DMS153 (cell line): Measurements from ENCODE around the gene COPS9.

Experiments used
- DNase-seq: peaks from one replicate; lab custom pipeline; 2025; lab: John Stamatoyannopoulos, UW

COPS9 gene

DNA sequence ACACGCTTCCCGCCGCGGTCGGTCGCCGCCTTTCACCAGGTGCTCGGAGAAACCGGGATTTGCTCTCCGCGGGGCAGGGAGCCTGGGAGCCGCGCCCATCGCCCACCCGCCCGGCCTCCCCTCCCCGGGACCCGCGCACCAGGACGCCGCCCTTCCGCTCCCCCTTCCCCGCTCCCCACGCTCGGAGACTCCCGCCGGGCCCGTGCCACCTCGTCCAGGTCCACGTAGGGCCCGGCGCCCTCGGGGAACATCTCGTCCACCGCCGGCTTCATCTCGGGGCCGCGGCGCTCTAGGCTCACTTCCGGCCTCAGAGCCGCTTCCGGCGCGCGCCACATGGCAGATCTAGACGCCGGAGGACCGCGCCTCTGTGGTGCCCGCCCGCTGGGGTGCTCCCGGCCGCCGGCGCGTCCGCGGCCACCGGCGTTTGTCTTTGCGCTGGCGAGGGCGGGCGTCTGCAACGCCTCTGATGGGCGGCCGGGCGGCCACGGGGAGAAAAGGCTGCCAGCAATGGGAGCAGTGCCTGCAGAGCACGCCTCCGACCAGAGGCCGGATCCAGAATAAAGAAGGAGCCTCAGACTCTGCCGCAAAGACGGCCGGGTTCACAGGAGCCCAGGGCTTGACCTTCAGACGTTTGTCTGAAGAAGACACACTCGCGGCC is at the start of gene COPS9:
COPS9 (minus strand) TSS at position 293 of the 658 bp plus-strand sequence; CDS start at position 272, 21 bp downstream.
- DNase-seq: peak; percentile 61

DNA sequence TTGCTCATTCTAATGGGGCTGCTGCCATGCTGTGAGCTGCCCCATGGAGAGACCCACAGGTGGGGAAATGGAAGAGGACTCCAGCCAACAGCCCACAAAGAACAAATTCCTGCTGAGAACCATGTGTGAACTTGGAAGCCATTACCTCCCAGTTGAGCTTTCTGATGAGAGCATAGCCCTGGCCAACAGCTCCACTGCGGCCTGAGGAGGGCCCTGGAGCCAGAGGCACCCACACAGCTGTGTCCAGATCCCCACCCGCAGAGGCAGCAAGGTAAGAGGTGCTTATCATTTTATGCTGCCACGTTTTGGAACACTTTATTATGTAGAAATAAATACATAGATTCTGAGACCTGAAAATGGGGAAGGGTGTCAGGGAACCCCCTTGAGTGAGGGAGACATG is 48.6 kb upstream of the COPS9 start:
- no peak for DNase-seq

DNA sequence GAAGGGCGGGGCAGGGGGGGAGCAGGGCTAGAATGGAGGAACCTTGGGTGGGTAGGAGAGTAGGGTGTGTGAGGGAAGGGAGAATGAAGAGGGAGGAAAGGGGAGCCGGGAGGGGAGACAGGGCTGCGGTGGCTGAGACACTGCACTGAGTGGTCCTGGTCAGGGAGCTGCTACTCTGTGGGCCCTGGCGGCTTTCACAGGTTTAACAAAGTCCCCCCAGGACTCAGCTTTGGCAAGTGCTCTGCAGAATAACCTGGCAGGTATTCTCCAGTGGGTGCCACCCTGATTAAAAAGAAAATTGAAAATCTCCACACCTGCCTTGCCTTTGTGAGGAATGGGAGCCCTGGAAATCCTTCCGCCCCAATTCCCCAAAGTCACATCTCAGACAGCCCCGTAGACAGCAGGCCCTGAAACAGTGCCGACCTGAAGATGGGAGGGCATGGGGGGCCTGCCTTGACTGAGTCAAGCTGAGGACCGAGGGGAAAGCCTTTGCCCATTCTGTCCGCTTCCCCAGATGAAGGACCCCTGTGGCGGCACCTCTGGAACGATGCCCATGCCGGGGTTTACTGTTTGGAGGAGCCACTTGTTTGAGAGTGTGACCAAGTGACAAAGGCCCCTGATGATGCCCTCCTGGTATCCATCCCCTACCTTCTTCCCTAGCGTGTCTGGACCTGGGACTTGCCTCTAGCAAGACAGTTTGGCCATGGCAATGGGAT is 47.9 kb upstream of the COPS9 start:
- DNase-seq: no peak

DNA sequence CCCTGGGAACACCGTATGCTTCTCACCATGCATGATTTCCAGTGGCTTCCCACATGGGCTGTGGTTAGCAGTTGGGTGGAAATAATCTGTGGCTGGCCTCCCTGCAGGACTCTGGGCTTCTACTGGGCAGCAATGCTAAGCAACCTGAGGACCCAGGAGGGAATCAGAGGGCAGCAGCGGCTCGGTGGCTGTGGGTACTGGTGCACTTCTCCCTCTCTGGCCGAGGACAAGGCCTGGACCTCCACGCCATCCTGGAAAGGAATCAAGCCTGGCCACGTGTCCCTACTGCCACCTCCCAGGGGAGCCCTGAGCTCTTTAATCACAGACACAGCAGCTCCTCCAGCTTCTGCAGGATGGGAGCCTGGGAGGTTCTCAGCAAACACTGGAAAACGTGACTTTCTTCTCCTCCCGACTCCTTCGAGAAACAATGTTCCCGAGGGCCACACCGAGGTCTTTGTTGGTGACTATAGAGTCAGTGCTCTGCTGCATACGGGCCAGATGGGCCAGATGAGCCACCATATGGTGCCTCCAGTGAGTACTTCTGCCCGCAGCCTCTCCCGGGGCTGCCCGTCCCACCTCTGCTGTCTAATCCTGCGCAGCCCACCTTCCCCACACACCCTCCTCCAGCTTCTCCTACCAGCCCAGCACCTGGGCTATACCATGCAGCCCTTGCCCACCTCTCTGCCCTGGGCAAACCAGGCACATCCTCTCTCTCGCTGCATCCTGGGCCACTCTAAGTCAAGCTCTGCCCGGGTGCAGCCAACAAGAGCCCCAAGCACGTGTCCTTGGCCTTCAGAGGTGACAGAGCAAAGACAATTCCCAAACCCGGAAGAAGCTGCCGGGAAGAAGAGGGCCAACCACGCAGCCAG is 47.1 kb upstream of the COPS9 start:
- DNase-seq: no peak

DNA sequence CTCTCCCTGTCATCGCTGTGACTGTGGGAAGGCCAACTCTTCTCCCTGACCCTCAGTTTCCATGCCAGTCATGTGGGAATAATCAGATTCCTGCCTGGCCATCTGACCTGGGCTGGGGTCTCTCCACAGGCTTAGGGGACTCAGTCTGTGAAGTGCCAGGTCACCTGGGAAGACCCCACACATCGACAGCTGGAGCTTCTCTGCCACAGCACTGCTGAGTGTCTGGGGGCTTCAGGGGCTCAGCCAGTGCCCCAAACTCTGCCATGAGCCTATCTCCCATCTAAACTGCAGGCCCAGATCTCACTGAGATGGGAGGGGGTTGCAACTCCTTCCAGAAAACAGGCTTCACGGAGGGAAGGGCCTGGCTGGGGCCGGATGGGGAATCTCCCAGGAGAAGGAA is 46.4 kb upstream of the COPS9 start:
- no peak for DNase-seq

DNA sequence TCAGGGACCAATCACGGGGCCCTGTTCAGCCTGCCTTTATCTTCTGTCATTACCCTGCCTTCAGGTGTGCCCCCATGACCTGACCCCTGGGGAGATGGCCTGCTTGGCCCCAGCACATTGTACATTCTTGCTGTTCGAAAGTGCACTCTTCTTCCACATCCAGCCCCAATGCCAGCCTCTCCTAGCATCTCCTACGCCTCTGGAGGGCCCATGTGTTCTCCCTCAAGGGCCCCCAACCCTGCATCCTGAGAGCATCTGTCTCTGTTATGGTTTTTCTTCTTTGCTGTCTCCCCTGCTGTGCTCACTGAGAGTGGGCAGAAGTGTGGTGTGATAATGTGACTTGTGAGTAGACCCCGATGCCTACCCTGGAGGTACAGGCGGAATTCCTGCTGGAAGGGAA is 45.9 kb upstream of the COPS9 start:
- DNase-seq: no peak

DNA sequence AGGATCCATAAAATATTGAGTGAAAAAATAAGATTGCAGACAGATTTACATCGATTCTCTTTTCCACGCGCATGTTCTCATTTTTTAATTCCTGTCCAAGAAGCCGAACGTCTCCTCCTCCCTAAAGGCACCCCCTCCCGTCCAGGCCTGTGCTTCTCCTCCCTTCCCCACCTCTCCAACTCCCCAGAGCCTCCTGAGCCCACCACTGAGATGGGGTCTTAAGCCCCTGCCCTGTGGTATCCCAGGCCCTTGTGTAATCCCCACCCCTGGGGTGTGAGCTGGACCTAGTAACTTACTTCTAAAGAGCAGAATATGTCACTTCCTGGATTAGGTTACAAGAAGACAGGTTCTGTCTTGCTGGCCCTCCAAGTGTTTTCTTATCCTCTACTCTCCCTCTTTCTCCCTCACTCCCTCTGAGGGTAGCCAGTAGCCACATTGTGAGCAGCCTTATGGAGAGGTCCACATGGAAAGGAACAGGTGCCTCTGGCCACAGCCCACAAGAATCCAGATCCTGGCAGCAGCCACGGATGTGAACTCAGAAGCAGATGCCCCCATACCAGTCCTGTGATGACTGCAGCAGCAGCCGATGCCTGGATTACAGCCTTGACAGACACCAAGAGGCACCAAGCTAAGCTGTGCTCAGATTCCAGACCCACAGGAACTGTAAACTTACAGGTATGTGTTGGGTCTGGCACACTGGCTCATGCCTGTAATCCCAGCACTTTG is 44.0 kb upstream of the COPS9 start:
- no peak for DNase-seq

DNA sequence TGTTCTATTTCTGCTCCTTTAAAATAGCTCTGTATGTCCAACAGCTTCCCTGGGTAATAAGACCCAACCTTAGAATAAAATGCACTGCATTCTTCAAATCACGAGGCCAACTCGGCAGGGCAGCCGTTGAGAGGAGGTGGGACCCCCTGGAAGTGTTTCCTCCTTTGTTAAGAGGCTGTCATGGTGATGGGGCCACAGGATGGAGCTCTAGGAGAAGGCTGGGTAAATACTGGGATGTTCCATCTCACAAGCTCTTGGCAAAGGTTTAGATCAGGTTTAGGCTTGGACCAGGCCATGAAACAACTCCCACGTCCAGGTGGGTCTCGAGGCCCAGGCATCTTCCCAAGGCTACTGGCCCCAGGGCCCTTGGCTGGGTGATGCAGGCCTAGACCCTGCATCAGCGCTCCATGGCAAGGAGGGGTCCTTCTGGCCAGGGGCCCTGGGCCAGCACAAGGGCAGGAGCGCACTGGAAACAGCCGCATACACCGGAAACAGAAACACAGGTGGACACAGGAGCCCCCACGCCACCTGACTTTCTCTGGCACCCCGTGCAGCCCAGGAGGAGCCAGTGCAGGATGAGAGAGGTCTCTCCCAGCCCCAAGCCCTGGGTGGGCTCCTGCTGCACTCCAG is 43.2 kb upstream of the COPS9 start:
- no peak for DNase-seq

DNA sequence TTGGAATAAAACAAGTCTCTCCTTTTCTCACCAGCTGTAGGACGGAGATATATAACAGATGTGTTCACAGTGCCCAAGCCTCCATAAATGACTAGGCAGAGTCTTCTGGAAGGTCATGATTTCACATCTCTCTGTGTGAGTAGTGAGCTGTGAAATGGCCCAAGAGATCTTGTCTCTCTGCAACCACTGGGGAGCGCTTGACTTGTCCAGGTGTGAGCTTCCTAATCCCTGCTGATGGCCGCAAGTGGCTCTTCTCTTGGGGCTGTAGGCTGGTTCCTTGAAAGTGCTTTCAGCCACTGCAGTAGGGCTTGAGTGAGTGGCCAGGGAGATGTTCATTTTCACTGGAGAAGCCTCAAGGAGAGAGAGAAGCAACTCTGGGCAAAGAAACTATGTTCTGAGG is 42.5 kb upstream of the COPS9 start:
- no peak for DNase-seq

DNA sequence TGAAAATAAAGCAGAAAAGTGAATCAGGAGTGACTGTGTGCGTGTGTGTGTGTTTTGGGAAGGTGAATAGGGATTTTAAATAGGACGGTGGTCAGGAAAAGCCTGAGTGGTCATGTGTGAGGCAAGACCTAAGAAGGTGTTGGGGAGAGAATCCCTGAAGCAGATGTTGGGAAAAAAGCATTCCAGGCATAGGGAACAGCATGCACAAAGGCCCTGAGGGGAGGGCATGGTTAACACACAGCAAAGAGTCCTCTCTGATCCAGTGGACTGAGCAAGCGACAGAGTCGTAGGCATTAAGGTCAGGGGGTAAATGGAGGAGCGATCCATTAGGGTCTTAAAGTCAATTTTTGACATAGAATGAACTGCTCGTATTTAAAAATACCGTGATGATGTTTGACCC is 38.4 kb upstream of the COPS9 start:
- DNase-seq: no peak

DNA sequence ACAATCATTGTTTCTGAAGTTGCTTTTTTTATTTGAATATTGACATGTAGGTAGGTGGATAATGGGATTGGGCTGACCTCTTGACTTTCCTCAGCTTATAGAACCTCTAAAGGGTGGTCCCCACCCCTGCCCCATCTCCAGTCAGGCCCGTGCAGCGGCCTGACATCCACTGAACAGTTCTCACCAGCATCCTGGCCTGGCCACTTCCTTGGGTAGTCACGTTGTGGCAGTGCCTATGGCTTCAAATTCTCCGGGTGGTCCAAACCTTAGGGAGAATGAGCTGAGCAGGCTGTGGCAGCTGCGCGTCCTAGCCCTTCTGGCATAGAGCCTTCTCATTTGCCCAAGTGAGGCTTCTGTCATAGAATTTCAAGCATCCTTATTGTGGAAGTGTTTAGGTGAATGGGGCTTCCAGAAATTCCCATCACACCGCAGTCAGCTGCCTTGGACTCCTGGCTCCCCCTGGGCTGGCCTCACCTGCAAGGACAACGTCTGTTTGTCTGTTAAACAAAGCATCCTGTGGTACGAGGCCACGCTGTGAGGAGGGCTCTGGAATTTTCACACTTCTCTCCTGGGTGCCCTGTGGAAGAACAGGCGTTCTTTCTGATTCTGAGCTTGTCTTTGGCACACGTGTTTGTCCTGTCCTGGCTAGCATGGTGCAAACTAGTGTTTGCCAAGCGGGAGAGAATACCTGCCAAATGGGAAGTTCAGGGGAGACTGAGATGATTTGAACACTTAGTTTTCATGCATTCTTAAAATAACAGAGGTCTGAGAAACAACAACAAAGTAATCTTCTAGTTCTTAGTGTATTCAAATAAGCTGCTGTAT is 36.2 kb upstream of the COPS9 start:
- no peak for DNase-seq

DNA sequence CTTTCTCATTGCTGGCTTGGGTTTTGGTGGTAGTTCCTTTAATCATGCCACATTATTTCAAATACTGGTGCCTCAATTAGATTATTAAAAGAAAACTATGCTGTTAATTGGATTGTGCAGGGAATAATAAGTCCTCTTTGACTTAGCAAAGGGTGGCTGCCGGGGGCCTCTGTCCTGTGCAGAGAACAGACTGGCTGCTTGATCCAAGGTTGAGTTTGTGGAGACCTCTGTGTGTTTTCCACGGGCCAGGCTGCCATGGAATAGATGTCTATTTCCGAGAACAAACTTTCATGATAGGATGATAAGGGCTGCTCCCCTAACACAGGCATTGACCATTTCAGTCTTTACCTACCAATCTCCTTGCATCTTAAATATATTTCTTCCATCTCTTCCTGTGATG is 34.8 kb upstream of the COPS9 start:
- DNase-seq: no peak

DNA sequence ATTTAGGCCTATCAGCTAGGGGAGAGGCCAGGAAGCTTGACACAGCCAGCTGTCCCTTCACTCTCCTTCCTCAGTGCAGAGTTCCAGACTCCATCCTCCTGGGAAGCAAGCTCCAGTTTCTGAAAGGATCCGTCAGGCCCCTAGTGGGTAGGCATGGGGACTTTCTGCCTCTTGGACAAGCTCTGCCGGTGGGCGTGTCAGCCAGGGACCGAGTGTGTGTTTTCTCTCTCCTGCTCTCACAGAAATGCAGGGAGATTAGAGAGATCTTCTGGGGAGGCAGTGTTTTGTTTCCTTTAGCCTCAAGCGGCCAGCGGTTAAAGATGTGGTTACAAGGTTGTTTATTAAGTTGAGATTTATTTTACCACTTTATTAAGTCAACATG is 34.2 kb upstream of the COPS9 start:
- no peak for DNase-seq

DNA sequence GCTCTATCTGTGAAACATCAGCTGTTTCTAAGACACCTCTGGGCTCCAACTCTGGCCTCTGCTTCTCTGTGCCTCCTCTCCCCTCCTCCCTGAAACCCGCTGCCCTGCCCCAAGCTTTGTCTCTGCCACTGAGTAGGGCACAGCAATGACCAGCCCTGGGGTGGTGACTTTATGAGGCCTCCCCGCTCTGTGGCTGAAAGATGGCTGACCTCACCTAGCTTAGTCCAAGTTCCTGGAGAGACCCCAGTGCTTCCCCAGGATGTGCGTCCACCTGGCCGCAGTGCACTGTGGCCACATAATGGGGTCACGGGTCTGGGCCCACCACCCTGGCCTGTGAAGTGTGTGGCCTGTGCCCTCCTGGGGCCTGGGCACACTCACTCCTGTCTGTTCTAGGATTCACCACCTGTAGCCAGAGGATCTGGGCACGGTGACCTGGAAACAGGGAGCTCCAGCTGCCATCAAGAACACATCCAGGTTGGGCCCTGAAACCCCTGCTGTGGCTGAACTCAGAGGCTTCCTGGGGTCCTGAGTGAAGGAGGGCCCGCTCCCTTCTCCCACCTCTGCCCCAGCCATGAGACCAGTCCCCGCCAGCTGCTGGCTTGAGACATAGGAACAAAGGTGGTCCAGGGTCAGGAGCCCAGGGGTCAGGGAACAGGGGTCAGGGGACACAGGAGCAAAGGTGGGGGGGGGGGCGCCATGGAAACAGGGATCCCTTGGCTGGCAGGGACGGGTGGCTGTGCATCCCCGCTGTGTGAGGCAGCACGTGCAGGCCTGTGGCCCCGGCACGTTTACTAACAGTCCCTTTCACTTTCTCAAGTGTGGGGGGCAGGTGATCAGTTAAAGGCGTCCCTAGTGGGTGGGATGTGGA is 33.6 kb upstream of the COPS9 start:
- DNase-seq: no peak

DNA sequence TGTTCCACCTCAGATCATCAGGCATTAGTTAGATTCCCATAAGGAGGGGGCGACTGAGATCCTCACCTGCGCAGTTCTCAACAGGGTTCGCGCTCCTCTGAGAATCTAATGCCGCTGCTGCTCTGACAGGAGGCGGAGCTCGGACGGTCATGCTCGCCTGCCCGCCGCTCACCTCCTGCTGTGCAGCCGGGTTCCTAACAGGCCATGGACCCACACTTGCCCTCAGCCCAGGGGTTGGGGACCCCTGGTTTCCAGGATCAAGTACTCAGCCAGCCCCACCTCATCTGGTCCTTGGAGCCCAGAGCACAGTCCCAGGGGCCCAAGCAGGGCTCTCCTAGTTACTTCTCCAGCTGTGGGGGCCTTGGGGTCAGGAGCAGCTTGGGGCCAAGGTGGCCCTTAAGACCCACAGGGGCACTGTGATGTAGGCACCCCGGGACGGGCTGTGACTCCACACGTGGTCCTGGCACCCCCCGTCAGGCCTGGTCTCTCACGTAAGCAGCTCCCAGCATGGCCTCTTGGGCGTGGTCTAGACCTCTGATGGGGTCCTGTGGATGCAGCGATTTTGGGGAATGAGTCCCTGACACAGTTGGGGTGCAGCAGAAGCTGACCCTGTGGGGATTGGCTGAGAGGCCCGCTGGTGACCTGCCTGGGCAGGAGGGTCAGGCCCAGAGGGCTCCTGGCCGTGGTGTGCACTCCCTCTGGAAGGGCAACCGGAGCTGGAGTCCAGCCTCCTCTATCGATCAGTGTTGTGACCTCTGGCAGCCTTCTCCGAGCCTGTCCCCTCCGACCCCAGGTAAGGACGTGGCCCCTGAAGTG is 32.6 kb upstream of the COPS9 start:
- no peak for DNase-seq

DNA sequence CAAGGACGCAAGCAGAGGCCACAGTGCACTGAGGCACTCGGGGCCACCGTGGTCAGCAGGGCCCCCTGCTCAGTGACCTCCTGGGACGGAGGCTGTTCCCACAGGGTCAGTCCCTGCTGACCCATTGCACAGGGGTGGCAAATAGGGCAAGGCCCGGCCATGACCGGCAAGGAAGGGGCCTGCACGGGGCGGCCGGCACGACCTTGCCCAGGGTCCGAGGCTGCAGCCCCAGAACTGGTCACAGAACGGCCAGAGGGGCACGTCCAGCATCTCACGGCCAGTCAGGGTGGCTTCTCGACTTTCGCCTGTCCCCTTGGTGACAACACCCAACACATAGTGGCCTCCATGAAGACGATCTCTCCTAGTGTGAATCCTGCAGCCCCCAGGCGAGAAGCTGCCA is 31.9 kb upstream of the COPS9 start:
- DNase-seq: no peak

DNA sequence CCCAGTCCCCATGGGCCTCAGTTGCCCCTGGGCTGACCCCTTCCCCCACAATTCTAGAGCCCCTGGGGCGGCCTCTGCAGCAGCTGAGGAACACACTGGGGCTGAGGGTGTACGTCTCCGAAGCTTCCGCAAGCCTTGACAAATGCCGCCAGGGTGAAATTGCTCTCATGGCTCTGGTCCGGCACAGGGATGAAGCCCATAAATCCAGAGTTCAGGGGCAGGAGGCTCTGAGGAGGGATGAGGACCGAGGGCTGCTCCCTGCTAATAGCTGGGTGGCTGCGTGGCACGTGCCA is 31.4 kb upstream of the COPS9 start:
- DNase-seq: no peak

DNA sequence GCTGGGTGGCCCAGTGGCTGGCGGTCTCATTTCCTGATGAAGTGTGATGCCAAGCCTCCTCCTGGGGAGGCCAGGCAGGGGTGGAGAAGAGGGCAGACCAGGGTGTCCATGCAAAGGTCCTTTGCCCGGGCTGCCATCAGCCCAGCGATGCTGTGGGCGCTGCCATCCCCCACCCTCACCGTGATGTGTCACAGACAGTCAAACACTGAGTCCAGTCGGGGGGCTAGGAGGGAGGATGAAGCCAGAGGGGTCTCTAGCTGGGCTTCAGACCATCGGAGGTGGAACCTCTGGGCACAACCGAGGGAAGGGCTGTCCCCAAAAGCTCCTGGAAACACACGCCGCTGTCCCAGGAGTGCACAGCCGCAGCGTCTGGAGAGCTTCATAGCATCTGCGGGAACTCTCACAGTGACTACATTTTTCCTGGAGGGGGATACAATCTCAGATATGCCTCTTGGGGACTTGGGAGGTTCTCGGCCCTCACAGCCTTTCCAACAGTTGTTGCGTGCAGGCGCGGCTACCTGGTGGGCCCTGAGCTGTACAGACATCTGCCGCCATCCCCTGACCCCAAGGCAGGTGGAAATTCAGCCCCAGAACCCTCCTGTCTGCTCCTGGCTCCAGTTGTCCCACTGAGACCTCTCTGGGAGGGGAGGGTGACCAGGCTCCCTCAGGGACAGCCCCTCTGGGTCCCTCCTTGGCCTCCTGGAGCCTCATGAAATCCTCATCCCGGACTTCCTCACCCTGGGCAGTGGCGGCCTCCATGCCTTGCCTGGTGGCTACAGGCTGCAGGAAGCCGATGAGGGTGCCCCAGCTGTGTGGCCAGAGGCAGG is 30.9 kb upstream of the COPS9 start:
- no peak for DNase-seq
